ENCODE results near the gene NFIC.
"Not testable (repeated sequence)": the region's sequence is repeated elsewhere in the genome, so short reads cannot be mapped to it uniquely, and the experiment has no call there.

The NFIC gene

DNA sequence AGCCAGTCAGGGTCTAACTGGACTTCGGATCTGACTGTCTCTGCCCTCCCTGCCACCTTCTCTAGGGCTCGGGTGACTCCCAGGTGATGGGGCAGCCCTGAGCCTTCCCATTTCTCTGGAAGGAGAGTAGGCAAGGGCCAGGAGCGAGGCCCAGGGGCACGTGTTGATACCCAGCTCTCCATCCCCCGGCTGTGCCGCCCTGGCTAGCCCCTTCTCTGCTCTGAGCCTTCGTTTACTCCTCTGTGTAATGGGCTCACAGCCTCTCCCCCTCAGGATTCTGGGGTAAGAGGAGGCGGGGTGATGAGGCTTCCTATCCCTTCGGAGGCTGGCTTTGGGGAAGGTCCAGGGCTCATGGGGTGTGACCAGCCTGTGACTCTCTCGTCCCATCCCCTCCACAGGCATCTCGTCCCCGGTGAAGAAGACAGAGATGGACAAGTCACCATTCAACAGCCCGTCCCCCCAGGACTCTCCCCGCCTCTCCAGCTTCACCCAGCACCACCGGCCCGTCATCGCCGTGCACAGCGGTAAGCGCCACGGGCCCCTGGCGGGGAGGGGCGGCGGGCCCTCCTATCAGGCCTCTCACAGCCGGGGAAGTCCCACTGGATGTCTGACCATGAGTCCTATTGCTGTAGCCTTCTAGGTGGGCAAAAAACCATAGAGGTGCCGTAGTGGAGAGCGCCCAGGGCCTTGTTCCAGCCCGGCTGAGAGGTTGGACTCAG is 82.4 kb downstream of the NFIC start:
- no peak overlapping the region for H3K4me3 ChIP-seq (ENCODE audit: low read length)
- DNase-seq (ENCODE audit: low read depth): no peak
- TF ChIP-seq, protein P1, sequence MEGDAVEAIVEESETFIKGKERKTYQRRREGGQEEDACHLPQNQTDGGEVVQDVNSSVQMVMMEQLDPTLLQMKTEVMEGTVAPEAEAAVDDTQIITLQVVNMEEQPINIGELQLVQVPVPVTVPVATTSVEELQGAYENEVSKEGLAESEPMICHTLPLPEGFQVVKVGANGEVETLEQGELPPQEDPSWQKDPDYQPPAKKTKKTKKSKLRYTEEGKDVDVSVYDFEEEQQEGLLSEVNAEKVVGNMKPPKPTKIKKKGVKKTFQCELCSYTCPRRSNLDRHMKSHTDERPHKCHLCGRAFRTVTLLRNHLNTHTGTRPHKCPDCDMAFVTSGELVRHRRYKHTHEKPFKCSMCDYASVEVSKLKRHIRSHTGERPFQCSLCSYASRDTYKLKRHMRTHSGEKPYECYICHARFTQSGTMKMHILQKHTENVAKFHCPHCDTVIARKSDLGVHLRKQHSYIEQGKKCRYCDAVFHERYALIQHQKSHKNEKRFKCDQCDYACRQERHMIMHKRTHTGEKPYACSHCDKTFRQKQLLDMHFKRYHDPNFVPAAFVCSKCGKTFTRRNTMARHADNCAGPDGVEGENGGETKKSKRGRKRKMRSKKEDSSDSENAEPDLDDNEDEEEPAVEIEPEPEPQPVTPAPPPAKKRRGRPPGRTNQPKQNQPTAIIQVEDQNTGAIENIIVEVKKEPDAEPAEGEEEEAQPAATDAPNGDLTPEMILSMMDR (IDR thresholded peaks at IDR 0.05; ENCODE audit: insufficient read depth, low read depth, low read length, missing control alignments): no peak

DNA sequence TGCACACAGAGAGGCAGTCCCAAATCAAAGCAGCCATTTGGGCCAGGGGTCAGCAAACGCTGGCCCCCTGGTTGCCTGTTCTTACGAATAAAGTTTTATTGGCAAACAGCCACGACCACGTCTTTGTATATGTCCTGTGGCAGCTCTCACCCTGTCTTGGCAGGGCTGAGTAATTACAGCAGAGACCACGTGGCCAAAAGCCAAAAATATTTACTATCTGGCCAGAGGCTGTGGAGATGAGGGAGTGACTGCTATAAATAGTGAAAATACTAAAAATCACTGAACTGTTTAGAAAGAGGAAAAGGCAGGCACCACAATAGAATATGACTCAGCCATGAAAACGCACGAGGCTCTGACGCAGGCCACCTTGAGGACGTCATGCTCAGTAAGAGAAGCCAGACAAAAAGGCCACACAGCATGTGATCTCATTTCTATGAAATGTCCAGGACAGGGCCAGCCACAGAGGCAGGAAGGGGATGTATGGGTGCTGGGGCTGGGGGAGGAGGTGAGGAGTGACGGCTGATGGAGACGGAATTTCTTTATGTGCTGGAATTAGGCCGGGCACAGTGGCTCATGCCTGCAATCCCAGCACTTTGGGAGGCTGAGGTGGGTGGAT is 84.5 kb downstream of the NFIC start:
- DNase-seq (ENCODE audit: low read depth): peak; percentile 93
- H3K4me3 ChIP-seq (ENCODE audit: low read length): no peak overlapping the region
- TF ChIP-seq, protein P1 (IDR thresholded peaks at IDR 0.05; ENCODE audit: insufficient read depth, low read depth, low read length, missing control alignments): no peak

DNA sequence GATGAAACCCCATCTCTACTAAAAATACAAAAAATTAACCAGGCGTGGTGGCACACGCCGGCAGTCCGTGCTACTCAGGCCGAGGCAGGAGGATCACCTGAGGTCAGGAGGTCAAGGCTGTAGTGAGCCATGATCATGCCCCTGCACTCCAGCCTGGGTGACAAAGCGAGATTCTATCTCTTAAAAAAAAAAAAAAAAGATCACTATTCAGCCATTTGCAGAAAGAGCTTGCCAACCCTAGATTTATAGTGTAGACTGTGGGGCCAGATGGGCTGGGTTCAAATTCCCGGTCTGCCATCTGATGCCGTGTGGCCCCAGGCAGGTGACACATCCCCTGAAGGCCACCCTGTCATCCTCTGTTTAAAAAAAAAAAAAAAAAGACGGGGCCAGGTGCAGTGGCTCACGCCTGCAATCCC is 85.1 kb downstream of the NFIC start:
- no peak for DNase-seq (ENCODE audit: low read depth)
- TF ChIP-seq, protein P1 (IDR thresholded peaks at IDR 0.05; ENCODE audit: insufficient read depth, low read depth, low read length, missing control alignments): no peak
- no peak overlapping the region for H3K4me3 ChIP-seq (ENCODE audit: low read length)

DNA sequence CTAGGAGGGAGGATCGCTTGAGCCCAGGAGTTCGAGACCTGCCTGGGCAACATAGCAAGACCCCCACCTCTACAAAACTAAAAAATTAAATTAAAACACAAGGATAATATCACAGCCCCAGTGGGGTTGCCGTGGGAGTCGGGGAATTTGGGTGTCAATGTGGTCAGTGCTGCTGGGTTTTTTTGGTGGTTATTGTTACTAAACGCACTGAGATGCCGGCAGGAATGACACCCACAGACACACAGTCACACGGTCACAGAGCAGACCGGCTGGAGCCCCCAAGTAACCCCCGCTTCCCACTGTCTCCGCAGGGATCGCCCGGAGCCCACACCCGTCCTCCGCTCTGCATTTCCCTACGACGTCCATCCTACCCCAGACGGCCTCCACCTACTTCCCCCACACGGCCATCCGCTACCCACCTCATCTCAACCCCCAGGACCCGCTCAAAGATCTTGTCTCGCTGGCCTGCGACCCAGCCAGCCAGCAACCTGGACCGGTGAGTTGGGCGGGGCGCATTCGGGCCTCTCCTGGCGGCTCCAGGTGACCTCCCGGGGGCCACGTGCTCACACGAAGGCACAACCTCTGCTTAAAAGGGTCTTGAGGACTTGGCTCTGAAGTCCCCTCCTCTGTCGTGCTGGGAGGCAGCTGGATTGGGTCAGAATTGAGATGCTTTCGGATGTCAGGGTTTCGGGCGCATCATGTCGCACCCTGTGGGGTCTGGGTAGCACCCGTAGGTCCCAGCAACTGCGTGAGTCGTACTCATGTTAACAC is 86.0 kb downstream of the NFIC start:
- TF ChIP-seq, protein P1 (IDR thresholded peaks at IDR 0.05; ENCODE audit: insufficient read depth, low read depth, low read length, missing control alignments): no peak
- H3K4me3 ChIP-seq (ENCODE audit: low read length): no peak overlapping the region
- DNase-seq (ENCODE audit: low read depth): no peak

DNA sequence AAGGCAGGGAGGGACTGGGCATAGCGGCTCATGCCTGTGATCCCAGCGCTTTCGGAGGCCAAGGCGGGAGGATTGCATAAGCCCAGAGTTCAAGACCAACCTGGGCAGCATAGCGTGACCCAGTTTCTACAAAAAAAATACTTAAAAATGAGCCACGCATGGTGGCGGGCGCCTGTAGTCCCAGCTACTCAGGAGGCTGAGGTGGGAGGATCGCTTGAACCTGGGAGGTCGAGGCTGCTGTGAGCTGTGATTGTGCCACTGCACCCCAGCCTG is 86.5 kb downstream of the NFIC start:
- not testable (repeated sequence) for DNase-seq (ENCODE audit: low read depth); H3K4me3 ChIP-seq (ENCODE audit: low read length)

DNA sequence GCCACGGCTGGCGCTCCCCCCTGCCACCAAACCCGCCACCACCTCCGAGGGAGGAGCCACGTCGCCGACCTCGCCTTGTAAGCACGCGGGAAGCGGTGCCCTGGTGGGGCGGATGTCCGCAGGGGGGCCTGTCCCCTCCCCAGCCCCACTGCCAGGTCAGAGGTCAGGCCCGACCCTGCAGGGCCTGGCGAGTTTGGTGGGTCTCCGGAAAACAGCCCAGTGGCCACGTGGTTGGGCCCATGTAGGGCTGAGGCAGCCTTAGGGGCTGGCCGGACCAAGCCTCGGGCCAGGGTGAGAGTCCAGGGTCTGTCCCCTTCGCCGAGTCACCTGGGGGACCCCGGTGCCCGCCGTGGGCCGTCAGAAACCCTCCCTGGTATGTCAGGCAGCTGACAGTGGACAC is 87.5 kb downstream of the NFIC start:
- DNase-seq (ENCODE audit: low read depth): no peak
- TF ChIP-seq, protein P1 (IDR thresholded peaks at IDR 0.05; ENCODE audit: insufficient read depth, low read depth, low read length, missing control alignments): no peak
- H3K4me3 ChIP-seq (ENCODE audit: low read length): no peak overlapping the region

DNA sequence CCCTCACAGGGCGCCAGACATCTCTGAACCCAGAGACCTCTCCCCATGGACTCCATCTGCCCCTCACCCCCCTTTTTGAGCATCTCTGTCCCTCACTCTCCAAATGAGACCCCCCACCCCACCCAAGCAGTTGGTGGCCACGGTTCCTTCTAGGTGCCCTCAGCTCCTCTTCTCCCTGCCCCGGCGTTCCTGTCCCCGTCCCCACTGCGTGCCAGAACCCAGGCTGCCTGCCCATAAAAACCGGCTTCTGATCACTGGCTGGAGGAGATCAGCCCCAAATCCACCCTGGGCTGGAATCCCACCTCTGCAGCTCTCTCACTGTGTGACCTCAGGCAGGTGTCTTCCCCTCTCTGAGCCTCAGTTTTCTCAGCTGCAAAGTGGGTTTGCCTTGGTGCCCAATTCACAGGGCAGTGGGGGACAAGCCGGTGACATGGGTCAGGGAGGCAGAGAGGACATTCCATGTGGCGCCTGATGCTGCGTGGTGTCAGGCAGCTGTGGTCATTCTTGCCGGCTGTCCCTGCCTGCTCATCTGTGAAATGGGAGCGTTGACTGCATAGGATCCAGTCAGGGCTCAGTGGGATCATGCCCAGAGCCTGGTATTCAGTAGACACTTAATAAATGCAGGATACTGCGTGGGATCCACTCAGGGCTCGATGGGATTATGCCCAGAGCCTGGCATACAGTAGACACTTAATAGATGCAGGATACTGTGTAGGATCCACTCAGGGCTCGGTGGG is 88.4 kb downstream of the NFIC start:
- no peak overlapping the region for H3K4me3 ChIP-seq (ENCODE audit: low read length)
- no peak for DNase-seq (ENCODE audit: low read depth)
- TF ChIP-seq, protein P1 (IDR thresholded peaks at IDR 0.05; ENCODE audit: insufficient read depth, low read depth, low read length, missing control alignments): no peak

Data from epithelial cell of esophagus (primary cell).